Measurements from ENCODE around the gene ZSCAN5A. TPM values are rescaled to one million over a fixed set of nuclear protein-coding genes. Genes with fewer than 3 reads are reported as not detected.

The ZSCAN5A gene
- total RNA-seq, 1 experiment from 2014 or later, result 10.4 TPM

DNA sequence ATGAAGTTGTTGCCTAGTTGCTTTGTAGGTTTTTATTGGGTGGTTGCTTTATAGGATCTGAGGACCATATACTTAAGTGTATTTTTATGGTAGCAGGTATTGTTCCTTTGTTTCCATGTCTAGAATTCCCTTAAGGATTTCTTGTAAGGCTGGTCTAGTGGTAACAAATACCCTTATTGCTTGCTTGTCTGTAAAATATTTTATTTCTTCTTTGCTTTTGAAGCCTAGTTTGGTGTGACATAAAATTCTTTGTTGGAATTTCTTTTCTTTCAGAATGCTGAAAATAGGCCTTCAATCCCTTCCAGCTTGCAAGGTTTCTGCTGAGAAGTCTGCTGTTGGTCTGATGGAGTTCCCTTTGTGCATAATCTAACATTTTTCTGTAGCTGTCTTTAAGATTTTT, 18.1 kb upstream of the ZSCAN5A start:
- DNase-seq (ENCODE audit: low spot score) (no peak), ATAC-seq (no peak)
- POLR2A ChIA-PET, result no interaction called here
- H3K27me3 Mint-ChIP-seq (ENCODE audit: low read depth), result peaks cover 10% of the 10 kb centered on the region
- CTCF ChIA-PET, result interaction anchor here (0.7 to 3.0 kb wide), 23 partner anchors 14 to 266 kb away, joined by 3 to 57 read pairs (median 6); partner anchors contain the start of genes ZNF444 and ZSCAN5A
- peaks cover 7% of the 10 kb centered on the region for H3K36me3 Mint-ChIP-seq
- H3K27ac Mint-ChIP-seq, result no peak overlapping the region
- TF ChIP-seq, protein P1, sequence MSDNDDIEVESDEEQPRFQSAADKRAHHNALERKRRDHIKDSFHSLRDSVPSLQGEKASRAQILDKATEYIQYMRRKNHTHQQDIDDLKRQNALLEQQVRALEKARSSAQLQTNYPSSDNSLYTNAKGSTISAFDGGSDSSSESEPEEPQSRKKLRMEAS (CRISPR knock-in tag; IDR thresholded peaks at IDR 0.05), result no peak
- TF ChIP-seq NFYB (CRISPR knock-in tag; conservative IDR thresholded peaks at IDR 0.05; ENCODE audit: low read depth) (no peak), GRHL2 (CRISPR knock-in tag; IDR thresholded peaks at IDR 0.05; ENCODE audit: insufficient replicate concordance, severe bottlenecking) (no peak), MXD4 (CRISPR knock-in tag; IDR thresholded peaks at IDR 0.05; ENCODE audit: borderline replicate concordance) (no peak)
- TF ChIP-seq, protein P2, sequence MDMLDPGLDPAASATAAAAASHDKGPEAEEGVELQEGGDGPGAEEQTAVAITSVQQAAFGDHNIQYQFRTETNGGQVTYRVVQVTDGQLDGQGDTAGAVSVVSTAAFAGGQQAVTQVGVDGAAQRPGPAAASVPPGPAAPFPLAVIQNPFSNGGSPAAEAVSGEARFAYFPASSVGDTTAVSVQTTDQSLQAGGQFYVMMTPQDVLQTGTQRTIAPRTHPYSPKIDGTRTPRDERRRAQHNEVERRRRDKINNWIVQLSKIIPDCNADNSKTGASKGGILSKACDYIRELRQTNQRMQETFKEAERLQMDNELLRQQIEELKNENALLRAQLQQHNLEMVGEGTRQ (CRISPR knock-in tag; IDR thresholded peaks at IDR 0.05), result no peak
- peaks cover 51% of the 10 kb centered on the region for H3K9me3 Mint-ChIP-seq
- H3K4me3 Mint-ChIP-seq, result no peak overlapping the region
- H3K4me1 Mint-ChIP-seq, result no peaks in the 10 kb centered on the region

DNA sequence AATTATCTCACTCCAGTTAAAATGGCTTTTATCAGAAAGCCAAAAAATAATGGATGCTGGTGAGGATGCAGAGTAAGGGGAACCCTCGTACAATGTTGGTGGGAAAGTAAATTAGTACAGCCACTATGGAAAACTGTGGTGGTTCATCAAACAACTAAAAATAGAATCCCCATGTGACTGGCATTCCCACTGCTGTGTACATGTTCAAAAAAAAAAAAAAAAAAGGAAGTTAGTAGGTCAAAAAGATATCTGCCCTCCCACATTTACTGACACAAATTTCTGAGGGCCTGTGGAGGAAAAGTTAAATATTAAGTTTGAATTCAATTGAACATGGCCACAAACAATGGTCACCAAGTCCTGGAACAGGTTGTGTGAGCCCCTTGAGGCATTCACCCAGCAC, 9.8 kb upstream of the ZSCAN5A start:
- peaks cover 25% of the 10 kb centered on the region for H3K9me3 Mint-ChIP-seq
- DNase-seq (ENCODE audit: low spot score) (no peak), ATAC-seq (no peak)
- H3K36me3 Mint-ChIP-seq, result peaks cover 4% of the 10 kb centered on the region; the same call in 1 of the 2 replicates
- no peak overlapping the region for H3K27ac Mint-ChIP-seq
- TF ChIP-seq NFATC4 (CRISPR knock-in tag; IDR thresholded peaks at IDR 0.05) (no peak), FOXJ3 (CRISPR knock-in tag; IDR thresholded peaks at IDR 0.05; ENCODE audit: borderline replicate concordance) (no peak), SMAD3 (CRISPR knock-in tag; IDR thresholded peaks at IDR 0.05; ENCODE audit: borderline replicate concordance) (no peak), EMX1 (CRISPR knock-in tag; IDR thresholded peaks at IDR 0.05) (no peak), GRHL2 (CRISPR knock-in tag; IDR thresholded peaks at IDR 0.05; ENCODE audit: insufficient replicate concordance, severe bottlenecking) (no peak)
- TF ChIP-seq, protein P3, sequence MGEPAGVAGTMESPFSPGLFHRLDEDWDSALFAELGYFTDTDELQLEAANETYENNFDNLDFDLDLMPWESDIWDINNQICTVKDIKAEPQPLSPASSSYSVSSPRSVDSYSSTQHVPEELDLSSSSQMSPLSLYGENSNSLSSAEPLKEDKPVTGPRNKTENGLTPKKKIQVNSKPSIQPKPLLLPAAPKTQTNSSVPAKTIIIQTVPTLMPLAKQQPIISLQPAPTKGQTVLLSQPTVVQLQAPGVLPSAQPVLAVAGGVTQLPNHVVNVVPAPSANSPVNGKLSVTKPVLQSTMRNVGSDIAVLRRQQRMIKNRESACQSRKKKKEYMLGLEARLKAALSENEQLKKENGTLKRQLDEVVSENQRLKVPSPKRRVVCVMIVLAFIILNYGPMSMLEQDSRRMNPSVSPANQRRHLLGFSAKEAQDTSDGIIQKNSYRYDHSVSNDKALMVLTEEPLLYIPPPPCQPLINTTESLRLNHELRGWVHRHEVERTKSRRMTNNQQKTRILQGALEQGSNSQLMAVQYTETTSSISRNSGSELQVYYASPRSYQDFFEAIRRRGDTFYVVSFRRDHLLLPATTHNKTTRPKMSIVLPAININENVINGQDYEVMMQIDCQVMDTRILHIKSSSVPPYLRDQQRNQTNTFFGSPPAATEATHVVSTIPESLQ (CRISPR knock-in tag; IDR thresholded peaks at IDR 0.05), result no peak
- TF ChIP-seq, protein P4, sequence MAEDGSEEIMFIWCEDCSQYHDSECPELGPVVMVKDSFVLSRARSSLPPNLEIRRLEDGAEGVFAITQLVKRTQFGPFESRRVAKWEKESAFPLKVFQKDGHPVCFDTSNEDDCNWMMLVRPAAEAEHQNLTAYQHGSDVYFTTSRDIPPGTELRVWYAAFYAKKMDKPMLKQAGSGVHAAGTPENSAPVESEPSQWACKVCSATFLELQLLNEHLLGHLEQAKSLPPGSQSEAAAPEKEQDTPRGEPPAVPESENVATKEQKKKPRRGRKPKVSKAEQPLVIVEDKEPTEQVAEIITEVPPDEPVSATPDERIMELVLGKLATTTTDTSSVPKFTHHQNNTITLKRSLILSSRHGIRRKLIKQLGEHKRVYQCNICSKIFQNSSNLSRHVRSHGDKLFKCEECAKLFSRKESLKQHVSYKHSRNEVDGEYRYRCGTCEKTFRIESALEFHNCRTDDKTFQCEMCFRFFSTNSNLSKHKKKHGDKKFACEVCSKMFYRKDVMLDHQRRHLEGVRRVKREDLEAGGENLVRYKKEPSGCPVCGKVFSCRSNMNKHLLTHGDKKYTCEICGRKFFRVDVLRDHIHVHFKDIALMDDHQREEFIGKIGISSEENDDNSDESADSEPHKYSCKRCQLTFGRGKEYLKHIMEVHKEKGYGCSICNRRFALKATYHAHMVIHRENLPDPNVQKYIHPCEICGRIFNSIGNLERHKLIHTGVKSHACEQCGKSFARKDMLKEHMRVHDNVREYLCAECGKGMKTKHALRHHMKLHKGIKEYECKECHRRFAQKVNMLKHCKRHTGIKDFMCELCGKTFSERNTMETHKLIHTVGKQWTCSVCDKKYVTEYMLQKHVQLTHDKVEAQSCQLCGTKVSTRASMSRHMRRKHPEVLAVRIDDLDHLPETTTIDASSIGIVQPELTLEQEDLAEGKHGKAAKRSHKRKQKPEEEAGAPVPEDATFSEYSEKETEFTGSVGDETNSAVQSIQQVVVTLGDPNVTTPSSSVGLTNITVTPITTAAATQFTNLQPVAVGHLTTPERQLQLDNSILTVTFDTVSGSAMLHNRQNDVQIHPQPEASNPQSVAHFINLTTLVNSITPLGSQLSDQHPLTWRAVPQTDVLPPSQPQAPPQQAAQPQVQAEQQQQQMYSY (CRISPR knock-in tag; IDR thresholded peaks at IDR 0.05), result no peak
- TF ChIP-seq, protein P5, sequence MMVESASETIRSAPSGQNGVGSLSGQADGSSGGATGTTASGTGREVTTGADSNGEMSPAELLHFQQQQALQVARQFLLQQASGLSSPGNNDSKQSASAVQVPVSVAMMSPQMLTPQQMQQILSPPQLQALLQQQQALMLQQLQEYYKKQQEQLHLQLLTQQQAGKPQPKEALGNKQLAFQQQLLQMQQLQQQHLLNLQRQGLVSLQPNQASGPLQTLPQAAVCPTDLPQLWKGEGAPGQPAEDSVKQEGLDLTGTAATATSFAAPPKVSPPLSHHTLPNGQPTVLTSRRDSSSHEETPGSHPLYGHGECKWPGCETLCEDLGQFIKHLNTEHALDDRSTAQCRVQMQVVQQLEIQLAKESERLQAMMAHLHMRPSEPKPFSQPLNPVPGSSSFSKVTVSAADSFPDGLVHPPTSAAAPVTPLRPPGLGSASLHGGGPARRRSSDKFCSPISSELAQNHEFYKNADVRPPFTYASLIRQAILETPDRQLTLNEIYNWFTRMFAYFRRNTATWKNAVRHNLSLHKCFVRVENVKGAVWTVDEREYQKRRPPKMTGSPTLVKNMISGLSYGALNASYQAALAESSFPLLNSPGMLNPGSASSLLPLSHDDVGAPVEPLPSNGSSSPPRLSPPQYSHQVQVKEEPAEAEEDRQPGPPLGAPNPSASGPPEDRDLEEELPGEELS (CRISPR knock-in tag; IDR thresholded peaks at IDR 0.05), result no peak
- H3K27me3 Mint-ChIP-seq (ENCODE audit: low read depth), result peaks cover 12% of the 10 kb centered on the region
- CTCF ChIA-PET, result no interaction called here
- H3K4me1 Mint-ChIP-seq, result no peaks in the 10 kb centered on the region
- H3K4me3 Mint-ChIP-seq, result no peak overlapping the region
- POLR2A ChIA-PET, result no interaction called here

DNA sequence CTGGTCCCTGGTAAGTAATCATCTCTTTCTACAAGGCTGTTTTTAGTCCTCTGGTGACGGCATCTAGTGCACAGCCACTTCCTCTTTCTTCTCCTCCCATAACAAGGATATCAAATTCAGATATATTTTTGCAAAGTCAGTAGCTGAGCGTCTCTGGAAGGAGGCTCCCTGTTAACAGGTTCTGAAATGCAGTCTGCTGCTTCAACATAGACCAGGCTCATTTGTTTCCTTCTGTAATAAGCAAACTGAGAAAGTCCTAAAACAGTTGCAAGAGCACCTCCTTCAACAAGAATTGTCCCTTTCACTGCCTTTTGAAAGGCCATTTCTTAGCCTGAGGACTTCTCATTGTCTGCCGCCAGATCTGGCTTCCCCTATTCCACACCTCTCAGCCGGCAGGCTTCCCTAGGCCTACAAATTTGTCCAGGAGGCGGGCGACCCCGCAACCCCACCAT, 7.4 kb upstream of the ZSCAN5A start:
- POLR2A ChIA-PET, result no interaction called here
- Mint-ChIP-seq H3K27ac (no peak overlapping the region), H3K36me3 (peaks cover 4% of the 10 kb centered on the region; the same call in 1 of the 2 replicates), H3K4me3 (no peak overlapping the region), H3K27me3 (ENCODE audit: low read depth) (peaks cover 12% of the 10 kb centered on the region), H3K4me1 (no peaks in the 10 kb centered on the region), H3K9me3 (peaks cover 25% of the 10 kb centered on the region)
- no peak for DNase-seq (ENCODE audit: low spot score)
- CTCF ChIA-PET, result interaction anchor here (1.0 to 2.3 kb wide), 3 partner anchors 12 to 69 kb away, joined by 3 to 12 read pairs (median 4); no protein-coding TSS in a partner anchor
- TF ChIP-seq, protein P6, sequence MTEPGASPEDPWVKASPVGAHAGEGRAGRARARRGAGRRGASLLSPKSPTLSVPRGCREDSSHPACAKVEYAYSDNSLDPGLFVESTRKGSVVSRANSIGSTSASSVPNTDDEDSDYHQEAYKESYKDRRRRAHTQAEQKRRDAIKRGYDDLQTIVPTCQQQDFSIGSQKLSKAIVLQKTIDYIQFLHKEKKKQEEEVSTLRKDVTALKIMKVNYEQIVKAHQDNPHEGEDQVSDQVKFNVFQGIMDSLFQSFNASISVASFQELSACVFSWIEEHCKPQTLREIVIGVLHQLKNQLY (CRISPR knock-in tag; IDR thresholded peaks at IDR 0.05), result no peak
- ATAC-seq, result no peak

All from WTC11 (cell line).